NCI-H187 (cell line): ENCODE results near the gene GNPTAB.

Experiments used
- DNase-seq, 2 experiments: peaks; one replicate each; lab custom pipeline; 2025; lab: John Stamatoyannopoulos, UW

GNPTAB gene

GRCh38 chr12:101772012-101772775, 58.6 kb downstream of the GNPTAB start:
- no peak for DNase-seq

- DNase-seq = no peak
These were observed 60.9 kb downstream of the GNPTAB start for GRCh38 chr12:101769865-101770264.

DNA sequence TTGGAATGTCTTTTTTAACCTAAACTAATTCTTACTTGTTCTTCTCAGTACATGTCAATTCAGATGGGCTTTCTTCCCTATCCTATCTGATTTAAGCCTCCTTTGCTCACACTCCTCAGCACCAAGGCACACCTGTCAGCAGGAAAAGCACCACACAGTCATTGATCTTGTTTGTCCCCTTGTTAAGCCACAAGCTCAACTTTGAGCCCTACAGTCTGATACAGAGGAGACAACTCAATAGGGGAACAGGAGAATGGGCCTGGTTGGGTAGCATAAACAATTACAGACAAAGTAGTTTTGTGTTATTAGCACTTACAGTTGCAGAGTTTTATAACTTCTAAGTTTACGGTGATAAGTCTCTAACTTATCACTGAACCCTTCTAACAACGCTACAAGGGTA, 62.0 kb downstream of the GNPTAB start:
- DNase-seq = no peak

DNA sequence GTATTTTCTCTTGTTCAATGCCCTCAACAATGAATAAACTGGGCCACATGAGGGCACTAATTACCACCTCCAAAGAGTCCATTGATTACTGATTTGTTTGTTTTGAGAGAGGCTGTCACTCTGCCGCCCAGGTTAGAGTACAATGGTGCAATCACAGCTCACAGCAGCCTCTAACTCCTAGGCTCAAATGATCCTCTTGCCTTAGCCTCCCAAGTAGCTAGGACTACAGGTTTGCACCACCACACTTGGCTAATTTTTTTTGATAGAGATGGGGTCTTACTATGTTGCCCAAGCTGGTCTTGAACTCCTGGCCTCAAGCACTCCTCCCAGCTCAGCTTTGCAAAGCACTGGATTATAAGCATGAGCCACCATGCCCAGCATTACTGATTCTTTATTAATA, 63.2 kb downstream of the GNPTAB start:
- DNase-seq = no peak

DNA sequence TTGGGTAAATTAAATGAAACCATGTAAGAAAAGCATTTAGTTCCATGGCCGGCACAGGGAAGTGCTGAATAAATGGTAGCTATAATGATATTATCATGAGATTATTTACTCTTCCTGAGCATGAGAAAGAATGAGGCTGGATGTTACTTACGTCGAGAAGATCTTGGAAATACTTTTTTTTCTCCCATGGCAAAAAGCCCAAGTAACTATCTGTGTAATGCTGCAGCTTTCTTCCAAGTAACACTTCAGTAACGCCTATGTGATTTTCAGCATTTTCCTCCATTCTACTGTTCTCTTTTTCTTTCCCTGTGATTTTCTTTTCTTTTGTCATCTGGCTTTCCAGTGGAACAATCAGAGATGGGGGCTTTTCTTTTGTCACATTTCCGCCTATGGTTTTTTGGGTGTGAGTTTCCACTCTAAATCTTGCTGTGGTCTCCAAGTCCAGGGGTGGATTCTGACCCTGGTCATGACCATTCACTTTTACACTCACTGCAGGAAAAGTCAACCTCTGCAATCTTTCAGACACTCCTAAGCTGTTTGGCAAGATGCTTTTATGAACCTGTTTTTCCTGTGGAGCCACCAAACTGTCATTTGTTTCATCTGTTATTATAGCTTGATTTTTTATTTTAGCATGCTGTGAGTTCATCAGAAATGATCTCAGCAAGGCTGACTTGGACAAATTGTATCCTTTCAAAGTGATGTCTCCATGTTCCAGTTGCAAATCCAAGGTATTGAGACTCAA, 66.5 kb downstream of the GNPTAB start:
- no peak for DNase-seq

DNA sequence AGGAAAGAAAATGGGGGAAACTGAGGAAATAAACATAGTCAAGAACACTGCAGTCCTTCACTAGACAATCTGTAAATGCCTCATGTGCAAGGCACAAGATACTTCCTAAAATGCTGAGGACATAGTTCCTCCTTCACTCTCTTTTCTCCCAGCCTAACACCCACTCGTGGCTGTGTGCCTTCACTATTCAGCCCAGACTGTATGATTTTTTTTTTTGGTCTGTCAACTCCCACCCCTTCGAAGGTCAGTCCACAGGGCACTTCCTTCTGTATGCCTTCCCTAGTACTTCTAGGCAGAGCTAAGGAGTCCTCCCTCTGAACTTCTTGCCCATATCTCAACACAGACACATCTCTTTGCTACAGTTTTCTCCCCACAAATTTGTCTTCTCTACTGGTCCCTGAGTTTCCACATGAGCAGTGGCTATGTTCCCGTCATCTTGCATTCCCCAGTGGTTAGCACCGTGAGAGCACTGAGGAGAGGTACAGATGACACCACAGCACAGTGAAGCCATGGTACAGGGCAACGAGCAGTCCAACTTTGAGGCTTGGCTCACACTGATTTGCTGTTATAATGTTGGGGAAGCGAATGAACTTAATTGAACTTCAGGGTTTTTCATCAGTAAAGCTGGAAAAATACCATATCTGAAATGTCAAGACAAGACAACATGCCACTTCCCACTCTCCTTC, 67.4 kb downstream of the GNPTAB start:
- no peak for DNase-seq

DNA sequence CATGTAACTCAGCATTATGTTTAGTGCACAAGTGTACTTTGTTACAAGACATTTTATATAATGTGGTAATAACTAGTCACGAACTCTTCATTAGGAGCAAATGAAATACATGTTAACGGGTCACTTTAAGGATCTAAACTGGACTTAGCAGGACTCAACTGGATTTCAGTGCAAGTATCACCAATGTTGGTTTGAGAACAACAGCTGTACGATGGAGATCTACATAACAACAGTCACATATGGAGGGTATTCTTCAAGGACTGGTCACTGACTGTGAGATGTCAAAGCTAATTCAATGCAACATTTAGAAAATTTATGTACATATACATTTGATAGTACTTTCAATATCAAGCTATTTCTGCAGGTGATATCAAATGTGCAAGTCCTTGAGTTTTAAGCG, 69.0 kb downstream of the GNPTAB start:
- DNase-seq = no peak

GRCh38 chr12:101761350-101761749, 69.4 kb downstream of the GNPTAB start:
- DNase-seq = no peak

- no peak for DNase-seq
These were observed 71.2 kb downstream of the GNPTAB start for GRCh38 chr12:101759396-101760047.

GRCh38 chr12:101750152-101750551, 80.6 kb downstream of the GNPTAB start:
- DNase-seq = no peak

GRCh38 chr12:101749657-101750056, 81.1 kb downstream of the GNPTAB start:
- no peak for DNase-seq

GRCh38 chr12:101748907-101749306, 81.9 kb downstream of the GNPTAB start:
- DNase-seq = no peak

- DNase-seq = no peak
These were observed 83.1 kb downstream of the GNPTAB start for GRCh38 chr12:101747697-101748096.

GRCh38 chr12:101746661-101747060, 84.1 kb downstream of the GNPTAB start:
- no peak for DNase-seq

DNA sequence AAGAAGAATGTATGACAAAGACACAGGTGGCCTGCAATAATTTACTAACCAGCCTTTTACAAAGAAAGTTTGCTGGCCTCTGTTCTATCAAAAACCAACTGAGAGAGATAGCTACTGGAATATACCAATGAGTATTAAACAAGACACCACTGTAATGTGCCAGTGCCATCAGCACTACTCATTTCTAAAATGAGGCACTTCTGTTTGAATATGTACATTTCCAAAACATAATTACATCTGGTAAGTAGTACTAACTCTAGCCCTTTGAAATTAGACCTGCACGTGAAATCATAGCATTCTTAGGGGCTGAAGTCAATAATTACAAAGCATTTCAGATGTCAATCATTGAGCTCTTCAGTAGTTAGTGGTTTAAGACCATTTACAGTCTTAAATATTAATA, 84.6 kb downstream of the GNPTAB start:
- no peak for DNase-seq

DNA sequence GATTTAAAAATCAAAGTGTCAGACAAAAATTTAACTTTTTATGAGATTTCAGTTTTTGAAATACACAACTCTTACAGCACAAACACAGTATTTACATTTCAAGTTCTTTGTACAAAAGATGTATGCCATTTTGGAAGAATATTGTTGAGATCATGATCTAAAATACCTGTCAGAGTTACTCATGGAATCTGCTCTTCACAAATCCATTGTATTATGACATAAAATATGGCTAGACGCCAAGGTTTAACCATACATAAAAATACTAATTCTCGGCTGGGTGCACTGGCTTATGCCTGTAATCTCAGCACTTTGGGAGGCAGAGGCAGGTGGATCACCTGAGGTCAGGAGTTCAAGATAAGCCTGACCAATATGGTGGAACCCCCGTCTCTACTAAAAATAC, 85.3 kb downstream of the GNPTAB start:
- no peak for DNase-seq

DNA sequence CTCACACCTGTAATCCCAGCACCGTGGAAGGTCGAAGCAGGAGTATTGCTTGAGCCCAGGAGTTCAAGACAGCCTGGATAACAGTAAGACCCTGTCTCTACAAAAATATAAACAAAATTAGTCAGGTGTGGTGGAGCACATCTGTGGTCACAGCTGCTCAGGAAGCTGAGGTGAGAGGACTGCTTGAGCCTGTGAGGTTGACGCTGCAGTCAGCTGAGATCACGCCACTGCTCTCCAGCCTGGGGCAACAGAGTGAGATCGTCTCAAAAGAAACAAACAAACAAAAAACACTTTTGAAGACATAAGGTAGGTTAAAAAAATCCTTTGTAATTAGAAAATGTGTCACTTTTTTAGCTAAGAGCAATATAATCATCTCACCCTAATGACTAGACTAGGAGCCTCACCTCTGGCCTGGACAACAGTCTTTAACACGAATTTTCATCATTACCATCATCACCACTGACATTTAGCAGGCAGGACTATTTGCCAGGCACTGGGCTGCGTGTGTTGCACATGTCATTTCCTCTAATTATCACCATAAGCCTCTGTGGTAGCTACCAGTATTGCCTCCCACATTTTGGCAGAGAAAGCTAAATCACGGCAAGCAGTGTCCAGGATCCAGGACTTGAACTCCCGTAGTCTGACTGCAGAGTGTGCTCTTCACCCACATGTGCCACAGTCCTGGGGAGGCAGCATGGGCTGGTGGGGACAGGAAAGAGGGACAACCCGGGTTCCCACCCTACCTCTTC, 86.9 kb downstream of the GNPTAB start:
- no peak for DNase-seq

GRCh38 chr12:101743242-101743641, 87.5 kb downstream of the GNPTAB start:
- DNase-seq = no peak

- DNase-seq = no peak
These were observed 89.8 kb downstream of the GNPTAB start for GRCh38 chr12:101740980-101741379.

DNA sequence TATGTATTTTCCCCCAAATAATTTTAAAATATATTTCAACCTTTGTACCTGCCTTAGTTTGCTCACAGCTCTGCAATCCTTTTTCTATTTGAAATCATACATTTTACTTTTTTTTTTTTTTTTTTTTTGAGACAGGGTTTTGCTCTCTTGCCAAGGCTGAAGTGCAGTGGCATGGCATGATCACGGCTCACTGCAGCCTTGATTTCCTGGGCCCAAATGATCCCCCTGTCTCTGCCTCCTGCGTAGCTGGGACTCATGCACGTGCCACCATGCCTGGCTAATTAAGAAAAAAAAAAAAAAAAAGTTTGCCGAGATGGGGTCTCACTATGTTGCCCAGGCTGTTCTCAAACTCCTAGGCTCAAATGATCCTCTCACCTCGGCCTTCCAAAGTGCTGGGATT, 90.2 kb downstream of the GNPTAB start:
- no peak for DNase-seq

DNA sequence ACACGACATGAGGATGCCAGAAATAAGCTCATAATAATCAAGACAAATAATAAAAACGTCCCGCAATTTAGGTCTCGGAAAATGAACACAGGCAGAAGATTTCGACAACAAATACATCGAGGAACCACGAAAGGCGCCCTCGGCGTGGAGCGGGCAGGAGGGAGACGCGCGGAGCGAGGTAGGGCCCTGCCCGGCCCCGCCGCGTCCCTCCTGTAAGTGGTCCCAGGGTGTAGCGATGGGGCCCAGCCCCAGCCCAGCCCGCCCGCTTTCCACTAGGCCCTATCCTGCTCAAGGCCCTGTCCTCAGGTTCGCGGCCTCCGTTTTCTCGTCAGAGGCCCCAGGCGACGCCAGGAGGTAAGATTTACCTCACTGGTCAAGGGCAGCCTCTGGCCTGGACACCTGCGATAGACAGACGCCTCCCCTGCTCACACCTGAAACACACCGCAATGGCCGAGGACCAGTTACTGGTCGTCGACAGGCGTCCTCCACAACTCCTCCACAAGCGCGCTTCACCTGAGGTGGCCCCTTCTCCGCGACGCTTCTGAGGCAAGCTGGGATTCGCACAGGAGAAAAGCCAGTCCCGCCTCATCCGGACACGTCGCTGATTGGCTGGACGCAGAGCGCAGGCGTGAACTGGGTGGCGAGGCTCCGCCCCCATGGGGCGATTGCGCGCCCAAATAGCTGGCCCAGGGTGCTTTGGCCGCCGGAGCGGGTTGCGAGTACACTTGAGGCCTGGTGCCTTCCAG, 91.7 kb downstream of the GNPTAB start, which contains the start of gene SYCP3:
TSS of gene SYCP3 (minus strand) at position 543 of the 746 bp plus-strand sequence. CDS start 1,527 bp downstream, outside the sequence.
- DNase-seq = no peak
